RWPE2 (cell line): ENCODE results near the gene EIF4E3.

Experiments
- ATAC-seq: fragments of 200-7000 bp; cut with Tn5 transposase; 3 replicates; pipeline ENCODE4 v1.9.1; 2021; ENCODE audit warnings: low read depth
- DNase-seq: peaks from one replicate; pipeline ENCODE4 v3.0.0-alpha.2; 2020; ENCODE audit warnings: low spot score
- H3K27ac ChIP-seq: fragments of 450-650 bp; 2 replicates; pipeline ENCODE4 v1.5.1; 2017; ENCODE audit warnings: mild to moderate bottlenecking; ENCODE audit not compliant: poor library complexity, severe bottlenecking
- H3K27me3 ChIP-seq: fragments of 250-450 bp; sonication (Bioruptor Pico); 2 replicates; pipeline ENCODE4 v1.5.1; 2021; ENCODE audit warnings: mild to moderate bottlenecking, moderate library complexity; ENCODE audit not compliant: insufficient read depth, poor library complexity, severe bottlenecking
- H3K36me3 ChIP-seq: fragments of 250-450 bp; sonication (Bioruptor Pico); 2 replicates; pipeline ENCODE4 v1.5.1; 2020; ENCODE audit warnings: low read depth, mild to moderate bottlenecking, moderate library complexity
- H3K4me1 ChIP-seq: fragments of 250-450 bp; sonication (Bioruptor Pico); 2 replicates; pipeline ENCODE4 v1.5.1; 2021; ENCODE audit warnings: mild to moderate bottlenecking, moderate library complexity; ENCODE audit not compliant: insufficient read depth, poor library complexity, severe bottlenecking
- H3K4me3 ChIP-seq: fragments of 250-450 bp; sonication (Bioruptor Pico); 2 replicates; pipeline ENCODE4 v1.5.1; 2021; ENCODE audit warnings: mild to moderate bottlenecking, moderate library complexity; ENCODE audit not compliant: severe bottlenecking
- H3K9me3 ChIP-seq: fragments of 250-450 bp; sonication (Bioruptor Pico); 2 replicates; pipeline ENCODE4 v1.5.1; 2021; ENCODE audit warnings: mild to moderate bottlenecking, moderate library complexity; ENCODE audit not compliant: severe bottlenecking
- TF ChIP-seq, protein P1 (sequence below): fragments of 450-650 bp; IDR thresholded peaks from one replicate; pipeline ENCODE4 v1.5.1; 2017; ENCODE audit warnings: mild to moderate bottlenecking, moderate library complexity; ENCODE audit not compliant: poor library complexity, severe bottlenecking

The EIF4E3 gene

DNA sequence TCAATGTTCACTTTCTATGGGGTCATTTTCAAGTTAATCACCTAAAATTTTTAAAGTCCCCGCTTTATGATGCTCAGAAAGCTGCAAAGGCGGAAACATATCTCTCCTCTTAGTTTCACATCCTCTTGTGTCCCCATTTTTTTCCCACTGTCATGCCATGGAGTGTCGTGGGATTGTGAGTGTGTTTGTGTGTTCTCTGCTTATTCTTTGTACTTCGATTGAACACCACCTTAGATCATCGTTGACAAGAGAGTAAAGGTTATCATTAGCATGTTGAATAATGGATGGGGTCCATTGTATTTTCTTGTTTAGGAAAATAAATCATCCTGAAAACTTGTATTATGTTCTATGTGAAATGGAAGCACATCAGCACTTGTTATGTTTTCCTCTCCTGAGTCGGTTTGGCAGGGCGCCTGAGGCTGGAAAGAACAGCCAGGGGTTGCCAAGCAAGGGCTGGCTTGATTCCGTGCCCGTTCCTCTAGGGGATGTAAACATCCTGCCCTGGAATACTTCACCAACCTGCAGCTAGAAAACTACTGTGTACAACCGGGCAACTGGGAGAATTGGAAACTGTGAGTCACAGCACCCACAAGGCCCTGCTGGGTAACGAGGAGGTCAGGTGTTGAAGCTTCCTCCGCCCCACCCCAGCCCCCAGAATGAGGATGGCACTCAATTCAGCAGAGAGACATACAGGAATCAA is 67.2 kb downstream of the EIF4E3 start:
- no peaks in the 10 kb centered on the region for H3K36me3 ChIP-seq
- peaks cover 15% of the 10 kb centered on the region for H3K4me1 ChIP-seq
- peak; percentile 93 for ATAC-seq
- H3K27me3 ChIP-seq, result no peaks in the 10 kb centered on the region
- peak; percentile 77 for DNase-seq
- H3K27ac ChIP-seq, result no peak overlapping the region
- no peaks in the 10 kb centered on the region for H3K9me3 ChIP-seq
- H3K4me3 ChIP-seq, result no peak overlapping the region
- TF ChIP-seq, protein P1, sequence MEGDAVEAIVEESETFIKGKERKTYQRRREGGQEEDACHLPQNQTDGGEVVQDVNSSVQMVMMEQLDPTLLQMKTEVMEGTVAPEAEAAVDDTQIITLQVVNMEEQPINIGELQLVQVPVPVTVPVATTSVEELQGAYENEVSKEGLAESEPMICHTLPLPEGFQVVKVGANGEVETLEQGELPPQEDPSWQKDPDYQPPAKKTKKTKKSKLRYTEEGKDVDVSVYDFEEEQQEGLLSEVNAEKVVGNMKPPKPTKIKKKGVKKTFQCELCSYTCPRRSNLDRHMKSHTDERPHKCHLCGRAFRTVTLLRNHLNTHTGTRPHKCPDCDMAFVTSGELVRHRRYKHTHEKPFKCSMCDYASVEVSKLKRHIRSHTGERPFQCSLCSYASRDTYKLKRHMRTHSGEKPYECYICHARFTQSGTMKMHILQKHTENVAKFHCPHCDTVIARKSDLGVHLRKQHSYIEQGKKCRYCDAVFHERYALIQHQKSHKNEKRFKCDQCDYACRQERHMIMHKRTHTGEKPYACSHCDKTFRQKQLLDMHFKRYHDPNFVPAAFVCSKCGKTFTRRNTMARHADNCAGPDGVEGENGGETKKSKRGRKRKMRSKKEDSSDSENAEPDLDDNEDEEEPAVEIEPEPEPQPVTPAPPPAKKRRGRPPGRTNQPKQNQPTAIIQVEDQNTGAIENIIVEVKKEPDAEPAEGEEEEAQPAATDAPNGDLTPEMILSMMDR, result no peak

DNA sequence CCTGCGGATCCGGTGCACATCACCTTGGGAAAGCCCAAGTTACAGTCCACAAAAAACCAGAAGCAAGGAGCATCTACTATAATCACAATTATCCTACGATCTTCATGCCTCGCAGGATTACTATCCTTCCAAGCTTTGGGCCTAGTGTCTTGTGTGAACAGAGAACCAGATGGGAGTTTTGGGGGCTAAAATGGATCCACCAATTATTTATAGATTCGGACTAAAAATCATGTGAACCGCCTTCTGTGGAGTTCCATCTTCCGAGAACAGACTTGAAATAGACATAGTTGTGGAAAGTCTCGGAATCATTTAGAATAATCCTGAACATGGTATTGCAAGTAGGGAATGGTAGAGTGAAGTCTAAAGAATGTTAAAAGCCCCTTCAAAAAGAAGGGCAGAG is 70.1 kb downstream of the EIF4E3 start:
- no peak overlapping the region for H3K4me3 ChIP-seq
- no peaks in the 10 kb centered on the region for H3K9me3 ChIP-seq
- ATAC-seq, result no peak

GRCh38 chr3:71653414-71653807 is 71.8 kb downstream of the EIF4E3 start:
- Histone ChIP-seq H3K9me3 (no peaks in the 10 kb centered on the region), H3K36me3 (no peaks in the 10 kb centered on the region), H3K4me1 (peaks cover 14% of the 10 kb centered on the region), H3K27ac (no peak overlapping the region), H3K27me3 (no peaks in the 10 kb centered on the region), H3K4me3 (no peak overlapping the region)
- no peak for ATAC-seq
- TF ChIP-seq, protein P1, result no peak
- no peak for DNase-seq

More for the DNA sequence above, 70.1 kb downstream of the EIF4E3 start:
- Histone ChIP-seq H3K27me3 (no peaks in the 10 kb centered on the region), H3K36me3 (no peaks in the 10 kb centered on the region), H3K27ac (no peak overlapping the region), H3K4me1 (peaks cover 15% of the 10 kb centered on the region)
- no peak for DNase-seq
- TF ChIP-seq, protein P1, result no peak

GRCh38 chr3:71652781-71653413 is 72.3 kb downstream of the EIF4E3 start:
- TF ChIP-seq, protein P1, result peak; percentile 67
- H3K27me3 ChIP-seq, result no peaks in the 10 kb centered on the region
- no peaks in the 10 kb centered on the region for H3K9me3 ChIP-seq
- DNase-seq (no peak), ATAC-seq (peak; percentile 56; the same call in 2 of the 3 replicates)
- no peak overlapping the region for H3K4me3 ChIP-seq
- H3K4me1 ChIP-seq, result peaks cover 12% of the 10 kb centered on the region
- H3K27ac ChIP-seq, result no peak overlapping the region
- no peaks in the 10 kb centered on the region for H3K36me3 ChIP-seq

- H3K4me3 ChIP-seq, result no peak overlapping the region
- H3K36me3 ChIP-seq, result no peaks in the 10 kb centered on the region
- TF ChIP-seq, protein P1, result no peak
- no peaks in the 10 kb centered on the region for H3K9me3 ChIP-seq
- no peak overlapping the region for H3K27ac ChIP-seq
- no peak for ATAC-seq
- no peaks in the 10 kb centered on the region for H3K27me3 ChIP-seq
- H3K4me1 ChIP-seq, result peaks cover 8% of the 10 kb centered on the region
- no peak for DNase-seq
Measured at GRCh38 chr3:71651625-71652024, 73.6 kb downstream of the EIF4E3 start.
